K562 (cell line): Measurements from ENCODE around the gene ATXN2L.

Source experiments
- ARID1B ChIP-seq: fragments of 450-650 bp; IDR thresholded peaks from 2 replicates; pipeline ENCODE4 v1.6.1; 2016; ENCODE audit warnings: antibody characterized with exemption, mild to moderate bottlenecking, inconsistent platforms
- BHLHE40 ChIP-seq: IDR thresholded peaks from 2 replicates; pipeline ENCODE4 v1.6.1; 2011; ENCODE audit warnings: low read length, improper control_type of control experiment
- CREB1 ChIP-seq, 2 experiments: sonication (generic) in 1 of 2; formaldehyde crosslinking in 1 of 2; IDR thresholded peaks; 2 replicates each; pipeline versions ENCODE4 v1.6.1 to v1.8.0; 2012 to 2022; ENCODE audit warnings: inconsistent platforms in 1 of 2, mild to moderate bottlenecking in 1 of 2, missing genetic modification reagents in 1 of 2, moderate library complexity in 1 of 2
- EP300 ChIP-seq: IDR thresholded peaks from 2 replicates; pipeline ENCODE4 v1.6.1; 2012; ENCODE audit warnings: low read length, improper control_type of control experiment
- EZH2 ChIP-seq: IDR thresholded peaks from 2 replicates; pipeline ENCODE4 v1.6.1; 2012; ENCODE audit warnings: low read depth, mild to moderate bottlenecking, inconsistent platforms, low read length, borderline replicate concordance
- ILK ChIP-seq: fragments of 450-650 bp; IDR thresholded peaks from 2 replicates; pipeline ENCODE4 v1.6.1; 2016; ENCODE audit warnings: missing genetic modification characterization, low read depth, mild to moderate bottlenecking, missing compliant biosample characterization, moderate library complexity, borderline replicate concordance
- PHF8 ChIP-seq: fragments of 200-600 bp; sonication (generic); IDR thresholded peaks from 2 replicates; pipeline ENCODE4 v1.6.1; 2012; ENCODE audit warnings: mixed run types, mild to moderate bottlenecking, inconsistent platforms, low read length, moderate library complexity, borderline replicate concordance
- POLR2A ChIP-seq: fragments of 450-650 bp; conservative IDR thresholded peaks from 2 replicates; pipeline ENCODE4 v1.6.1; 2016
- POLR2AphosphoS5 ChIP-seq: IDR thresholded peaks from 2 replicates; pipeline ENCODE4 v1.6.1; 2011; ENCODE audit warnings: mild to moderate bottlenecking, low read depth, low read length, moderate library complexity; ENCODE audit not compliant: control insufficient read depth, insufficient read depth
- TSHZ1 ChIP-seq: fragments of 250-450 bp; sonication (Bioruptor Pico); IDR thresholded peaks from 2 replicates; pipeline ENCODE4 v1.4.0; 2020; ENCODE audit warnings: mild to moderate bottlenecking, moderate library complexity
- ZFP1 ChIP-seq: fragments of 450-650 bp; formaldehyde crosslinking; IDR thresholded peaks from 2 replicates; pipeline ENCODE4 v1.4.0; 2020; ENCODE audit warnings: mild to moderate bottlenecking, mixed read lengths
- ZNF274 ChIP-seq: IDR thresholded peaks from 2 replicates; pipeline ENCODE4 v1.6.1; 2011; ENCODE audit warnings: low read depth, mild to moderate bottlenecking, low read length, moderate library complexity, borderline replicate concordance
- ZNF780A ChIP-seq: fragments of 250-450 bp; sonication (Bioruptor Pico); IDR thresholded peaks from 2 replicates; pipeline ENCODE4 v1.5.0; 2021; ENCODE audit warnings: mild to moderate bottlenecking
- TF ChIP-seq, protein P1 (sequence below), 3 experiments: IDR thresholded peaks in 2 of 3; conservative IDR thresholded peaks in 1 of 3; 2 replicates each; pipeline ENCODE4 v1.5.1; 2011 to 2012; ENCODE audit warnings: low read length in 3 of 3, mild to moderate bottlenecking in 3 of 3, control low read depth in 2 of 3, improper control_type of control experiment in 1 of 3, inconsistent platforms in 1 of 3, low read depth in 1 of 3, mixed read lengths in 1 of 3, moderate library complexity in 1 of 3; ENCODE audit not compliant: insufficient read depth in 2 of 3

DNA sequence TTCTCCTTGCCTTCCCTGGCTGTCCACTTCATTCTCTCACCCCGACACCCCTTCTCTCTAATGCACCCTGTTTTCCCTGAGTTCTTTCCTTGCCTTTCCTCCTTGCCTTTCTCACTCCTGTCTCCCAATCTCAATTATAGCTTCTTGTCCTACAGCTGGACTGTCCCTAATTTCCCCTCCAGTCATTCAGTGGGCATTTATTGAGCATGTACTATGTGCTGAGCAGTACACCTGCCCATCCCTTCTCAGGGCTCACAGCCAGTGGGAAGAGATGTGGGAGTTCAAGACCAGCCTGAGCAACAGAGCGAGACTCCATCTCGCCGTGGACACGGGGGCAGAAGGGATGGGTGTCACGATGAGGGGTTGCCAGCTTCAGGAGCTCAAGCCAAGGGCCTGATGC lies 61.2 kb downstream of the ATXN2L start:
- TF ChIP-seq PHF8: no peak
- no peak for TF ChIP-seq EP300
- TF ChIP-seq EZH2: no peak
- TF ChIP-seq POLR2AphosphoS5: no peak
- TF ChIP-seq ILK (tag): no peak
- TF ChIP-seq ZFP1 (CRISPR knock-in tag): no peak
- TF ChIP-seq ARID1B: no peak
- no peak for TF ChIP-seq CREB1 (IDR thresholded peaks at IDR 0.05)
- no peak for TF ChIP-seq CREB1 (CRISPR knock-in tag; IDR thresholded peaks at IDR 0.05)
- TF ChIP-seq ZNF274: no peak
- no peak for TF ChIP-seq BHLHE40
- TF ChIP-seq, protein P1, sequence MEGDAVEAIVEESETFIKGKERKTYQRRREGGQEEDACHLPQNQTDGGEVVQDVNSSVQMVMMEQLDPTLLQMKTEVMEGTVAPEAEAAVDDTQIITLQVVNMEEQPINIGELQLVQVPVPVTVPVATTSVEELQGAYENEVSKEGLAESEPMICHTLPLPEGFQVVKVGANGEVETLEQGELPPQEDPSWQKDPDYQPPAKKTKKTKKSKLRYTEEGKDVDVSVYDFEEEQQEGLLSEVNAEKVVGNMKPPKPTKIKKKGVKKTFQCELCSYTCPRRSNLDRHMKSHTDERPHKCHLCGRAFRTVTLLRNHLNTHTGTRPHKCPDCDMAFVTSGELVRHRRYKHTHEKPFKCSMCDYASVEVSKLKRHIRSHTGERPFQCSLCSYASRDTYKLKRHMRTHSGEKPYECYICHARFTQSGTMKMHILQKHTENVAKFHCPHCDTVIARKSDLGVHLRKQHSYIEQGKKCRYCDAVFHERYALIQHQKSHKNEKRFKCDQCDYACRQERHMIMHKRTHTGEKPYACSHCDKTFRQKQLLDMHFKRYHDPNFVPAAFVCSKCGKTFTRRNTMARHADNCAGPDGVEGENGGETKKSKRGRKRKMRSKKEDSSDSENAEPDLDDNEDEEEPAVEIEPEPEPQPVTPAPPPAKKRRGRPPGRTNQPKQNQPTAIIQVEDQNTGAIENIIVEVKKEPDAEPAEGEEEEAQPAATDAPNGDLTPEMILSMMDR (IDR thresholded peaks at IDR 0.05 in 2 of 3, conservative IDR thresholded peaks at IDR 0.05 in 1 of 3; ENCODE audit: insufficient read depth in 2 of 3, low read depth in 1 of 3, low read length in 3 of 3): no peak
- no peak for TF ChIP-seq POLR2A
- no peak for TF ChIP-seq ZNF780A
- TF ChIP-seq TSHZ1 (CRISPR knock-in tag): no peak
